ENCODE results near the gene FAM98B. TPM values are rescaled to one million over a fixed set of nuclear protein-coding genes. Genes with fewer than 3 reads are reported as not detected.

Gene FAM98B
- total and polyA plus RNA-seq, 2 of the 8 experiments (the other 6 are each of a cell fraction or from before 2014, with no cell fraction given): 5.9 to 48.4 TPM

DNA sequence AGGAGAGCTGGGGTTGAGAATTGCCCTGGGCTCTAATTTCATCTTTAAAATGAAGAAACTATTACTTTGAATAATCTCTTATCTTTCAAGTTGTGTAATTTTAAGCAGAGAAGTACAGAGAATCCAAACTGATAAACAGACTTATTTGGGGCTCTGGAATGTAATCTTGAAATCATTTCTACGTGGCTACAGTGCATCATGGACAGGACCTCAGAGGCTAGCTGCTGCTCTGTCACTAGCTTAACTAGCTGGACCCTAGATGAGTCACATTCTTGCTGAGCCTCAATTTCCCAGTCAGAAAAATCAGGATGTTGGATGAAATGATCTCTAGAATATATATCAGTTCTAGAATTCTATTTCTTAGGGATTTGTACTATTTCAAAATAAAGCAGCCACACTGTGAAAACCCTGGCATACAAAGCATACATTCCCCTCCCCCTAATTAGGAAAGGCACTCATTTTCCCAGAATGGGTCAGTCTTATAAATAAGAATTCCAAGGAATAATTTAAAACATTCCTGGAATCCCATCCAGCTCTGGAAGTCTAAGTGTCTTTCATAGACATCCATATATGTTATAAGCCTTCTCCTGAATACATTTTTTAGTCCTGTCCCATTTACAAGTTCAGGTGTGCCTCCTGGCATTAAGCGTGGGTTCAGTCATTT is 63.5 kb downstream of the FAM98B start (continued):
- TF ChIP-seq TBP (IDR thresholded peaks at IDR 0.05; ENCODE audit: low read depth, low read length): no peak
- TF ChIP-seq SP2 (IDR thresholded peaks at IDR 0.05; ENCODE audit: low read length): no peak
- TF ChIP-seq, protein P1, sequence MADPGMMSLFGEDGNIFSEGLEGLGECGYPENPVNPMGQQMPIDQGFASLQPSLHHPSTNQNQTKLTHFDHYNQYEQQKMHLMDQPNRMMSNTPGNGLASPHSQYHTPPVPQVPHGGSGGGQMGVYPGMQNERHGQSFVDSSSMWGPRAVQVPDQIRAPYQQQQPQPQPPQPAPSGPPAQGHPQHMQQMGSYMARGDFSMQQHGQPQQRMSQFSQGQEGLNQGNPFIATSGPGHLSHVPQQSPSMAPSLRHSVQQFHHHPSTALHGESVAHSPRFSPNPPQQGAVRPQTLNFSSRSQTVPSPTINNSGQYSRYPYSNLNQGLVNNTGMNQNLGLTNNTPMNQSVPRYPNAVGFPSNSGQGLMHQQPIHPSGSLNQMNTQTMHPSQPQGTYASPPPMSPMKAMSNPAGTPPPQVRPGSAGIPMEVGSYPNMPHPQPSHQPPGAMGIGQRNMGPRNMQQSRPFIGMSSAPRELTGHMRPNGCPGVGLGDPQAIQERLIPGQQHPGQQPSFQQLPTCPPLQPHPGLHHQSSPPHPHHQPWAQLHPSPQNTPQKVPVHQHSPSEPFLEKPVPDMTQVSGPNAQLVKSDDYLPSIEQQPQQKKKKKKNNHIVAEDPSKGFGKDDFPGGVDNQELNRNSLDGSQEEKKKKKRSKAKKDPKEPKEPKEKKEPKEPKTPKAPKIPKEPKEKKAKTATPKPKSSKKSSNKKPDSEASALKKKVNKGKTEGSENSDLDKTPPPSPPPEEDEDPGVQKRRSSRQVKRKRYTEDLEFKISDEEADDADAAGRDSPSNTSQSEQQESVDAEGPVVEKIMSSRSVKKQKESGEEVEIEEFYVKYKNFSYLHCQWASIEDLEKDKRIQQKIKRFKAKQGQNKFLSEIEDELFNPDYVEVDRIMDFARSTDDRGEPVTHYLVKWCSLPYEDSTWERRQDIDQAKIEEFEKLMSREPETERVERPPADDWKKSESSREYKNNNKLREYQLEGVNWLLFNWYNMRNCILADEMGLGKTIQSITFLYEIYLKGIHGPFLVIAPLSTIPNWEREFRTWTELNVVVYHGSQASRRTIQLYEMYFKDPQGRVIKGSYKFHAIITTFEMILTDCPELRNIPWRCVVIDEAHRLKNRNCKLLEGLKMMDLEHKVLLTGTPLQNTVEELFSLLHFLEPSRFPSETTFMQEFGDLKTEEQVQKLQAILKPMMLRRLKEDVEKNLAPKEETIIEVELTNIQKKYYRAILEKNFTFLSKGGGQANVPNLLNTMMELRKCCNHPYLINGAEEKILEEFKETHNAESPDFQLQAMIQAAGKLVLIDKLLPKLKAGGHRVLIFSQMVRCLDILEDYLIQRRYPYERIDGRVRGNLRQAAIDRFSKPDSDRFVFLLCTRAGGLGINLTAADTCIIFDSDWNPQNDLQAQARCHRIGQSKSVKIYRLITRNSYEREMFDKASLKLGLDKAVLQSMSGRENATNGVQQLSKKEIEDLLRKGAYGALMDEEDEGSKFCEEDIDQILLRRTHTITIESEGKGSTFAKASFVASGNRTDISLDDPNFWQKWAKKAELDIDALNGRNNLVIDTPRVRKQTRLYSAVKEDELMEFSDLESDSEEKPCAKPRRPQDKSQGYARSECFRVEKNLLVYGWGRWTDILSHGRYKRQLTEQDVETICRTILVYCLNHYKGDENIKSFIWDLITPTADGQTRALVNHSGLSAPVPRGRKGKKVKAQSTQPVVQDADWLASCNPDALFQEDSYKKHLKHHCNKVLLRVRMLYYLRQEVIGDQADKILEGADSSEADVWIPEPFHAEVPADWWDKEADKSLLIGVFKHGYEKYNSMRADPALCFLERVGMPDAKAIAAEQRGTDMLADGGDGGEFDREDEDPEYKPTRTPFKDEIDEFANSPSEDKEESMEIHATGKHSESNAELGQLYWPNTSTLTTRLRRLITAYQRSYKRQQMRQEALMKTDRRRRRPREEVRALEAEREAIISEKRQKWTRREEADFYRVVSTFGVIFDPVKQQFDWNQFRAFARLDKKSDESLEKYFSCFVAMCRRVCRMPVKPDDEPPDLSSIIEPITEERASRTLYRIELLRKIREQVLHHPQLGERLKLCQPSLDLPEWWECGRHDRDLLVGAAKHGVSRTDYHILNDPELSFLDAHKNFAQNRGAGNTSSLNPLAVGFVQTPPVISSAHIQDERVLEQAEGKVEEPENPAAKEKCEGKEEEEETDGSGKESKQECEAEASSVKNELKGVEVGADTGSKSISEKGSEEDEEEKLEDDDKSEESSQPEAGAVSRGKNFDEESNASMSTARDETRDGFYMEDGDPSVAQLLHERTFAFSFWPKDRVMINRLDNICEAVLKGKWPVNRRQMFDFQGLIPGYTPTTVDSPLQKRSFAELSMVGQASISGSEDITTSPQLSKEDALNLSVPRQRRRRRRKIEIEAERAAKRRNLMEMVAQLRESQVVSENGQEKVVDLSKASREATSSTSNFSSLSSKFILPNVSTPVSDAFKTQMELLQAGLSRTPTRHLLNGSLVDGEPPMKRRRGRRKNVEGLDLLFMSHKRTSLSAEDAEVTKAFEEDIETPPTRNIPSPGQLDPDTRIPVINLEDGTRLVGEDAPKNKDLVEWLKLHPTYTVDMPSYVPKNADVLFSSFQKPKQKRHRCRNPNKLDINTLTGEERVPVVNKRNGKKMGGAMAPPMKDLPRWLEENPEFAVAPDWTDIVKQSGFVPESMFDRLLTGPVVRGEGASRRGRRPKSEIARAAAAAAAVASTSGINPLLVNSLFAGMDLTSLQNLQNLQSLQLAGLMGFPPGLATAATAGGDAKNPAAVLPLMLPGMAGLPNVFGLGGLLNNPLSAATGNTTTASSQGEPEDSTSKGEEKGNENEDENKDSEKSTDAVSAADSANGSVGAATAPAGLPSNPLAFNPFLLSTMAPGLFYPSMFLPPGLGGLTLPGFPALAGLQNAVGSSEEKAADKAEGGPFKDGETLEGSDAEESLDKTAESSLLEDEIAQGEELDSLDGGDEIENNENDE (IDR thresholded peaks at IDR 0.05; ENCODE audit: insufficient replicate concordance, low read length): no peak
